ENCODE results near the gene FGR. TPM values are rescaled to one million over a fixed set of nuclear protein-coding genes. Genes with fewer than 3 reads are reported as not detected.

The FGR gene
- total and polyA plus RNA-seq, 2 experiments from 2014 or later, result not detected

GRCh38 chr1:27658951-27659496, 24.0 kb upstream of the FGR start:
- H3K36me3 ChIP-seq (ENCODE audit: low read depth), result no peaks in the 10 kb centered on the region
- no peak for TF ChIP-seq EZH2phosphoT487 (IDR thresholded peaks at IDR 0.05; ENCODE audit: insufficient read depth, low read depth)
- TF ChIP-seq EZH2 (IDR thresholded peaks at IDR 0.05; ENCODE audit: insufficient read depth, poor library complexity, severe bottlenecking), result no peak
- peak overlapping the region; percentile 86 for H3K9ac ChIP-seq
- H3K79me2 ChIP-seq (ENCODE audit: insufficient read depth), result no peaks in the 10 kb centered on the region
- H3K9me3 ChIP-seq (ENCODE audit: low read depth), result no peaks in the 10 kb centered on the region
- peak overlapping the region; percentile 83 for H3K4me2 ChIP-seq (ENCODE audit: unreplicated experiment)
- peak overlapping the region; percentile 64 for H3K4me3 ChIP-seq
- in situ Hi-C loops (cut with MboI), result no loop called here
- WGBS, 2 experiments (ENCODE audit: low coverage in 1 of 2, low lambda C conversion rate in 2 of 2, missing lambda C conversion rate in 2 of 2), result 7 to 15% methylated on average over 7 of the region's 7 CpGs
- peaks cover 19% of the 10 kb centered on the region for H3K4me1 ChIP-seq (ENCODE audit: insufficient read depth)
- H3K27ac ChIP-seq, result peak overlapping the region; percentile 99
- no peaks in the 10 kb centered on the region for H3K27me3 ChIP-seq (replicated peaks; ENCODE audit: insufficient read depth)
- H3K9me2 ChIP-seq (ENCODE audit: insufficient read depth), result no peaks in the 10 kb centered on the region
- DNase-seq, result peak; percentile 97
- peak overlapping the region; percentile 64 for H2AFZ ChIP-seq
- no peaks in the 10 kb centered on the region for H4K20me1 ChIP-seq (ENCODE audit: insufficient read depth)
- peaks cover 32% of the 10 kb centered on the region for H3F3A ChIP-seq (ENCODE audit: insufficient read depth)

- TF ChIP-seq EZH2 (IDR thresholded peaks at IDR 0.05; ENCODE audit: insufficient read depth, poor library complexity, severe bottlenecking) (no peak), EZH2phosphoT487 (IDR thresholded peaks at IDR 0.05; ENCODE audit: insufficient read depth, low read depth) (no peak)
- Histone ChIP-seq H2AFZ (0 out of 2 replicates have a peak overlapping the region, but pooled peaks have one; percentile 43), H3K4me1 (ENCODE audit: insufficient read depth) (peaks cover 23% of the 10 kb centered on the region), H3K27me3 (replicated peaks; ENCODE audit: insufficient read depth) (no peaks in the 10 kb centered on the region), H3K9me3 (ENCODE audit: low read depth) (no peaks in the 10 kb centered on the region), H3K9ac (peak overlapping the region; percentile 20; the same call in 1 of the 2 replicates), H3K79me2 (ENCODE audit: insufficient read depth) (no peaks in the 10 kb centered on the region), H3K27ac (peak overlapping the region; percentile 54), H3F3A (ENCODE audit: insufficient read depth) (peaks cover 35% of the 10 kb centered on the region), H3K9me2 (ENCODE audit: insufficient read depth) (no peaks in the 10 kb centered on the region), H3K36me3 (ENCODE audit: low read depth) (no peaks in the 10 kb centered on the region), H4K20me1 (ENCODE audit: insufficient read depth) (no peaks in the 10 kb centered on the region), H3K4me3 (no peak overlapping the region), H3K4me2 (ENCODE audit: unreplicated experiment) (no peak overlapping the region)
- WGBS, 2 experiments (ENCODE audit: low coverage in 1 of 2, low lambda C conversion rate in 2 of 2, missing lambda C conversion rate in 2 of 2), result 61 to 64% methylated on average over 7 of the region's 7 CpGs
- in situ Hi-C loops (cut with MboI), result no loop called here
- DNase-seq, result peak; percentile 95
These were observed 21.3 kb upstream of the FGR start for GRCh38 chr1:27656157-27656893.

GRCh38 chr1:27655151-27655937, 20.4 kb upstream of the FGR start:
- Histone ChIP-seq H3F3A (ENCODE audit: insufficient read depth) (peaks cover 33% of the 10 kb centered on the region), H3K4me2 (ENCODE audit: unreplicated experiment) (no peak overlapping the region), H3K27ac (peak overlapping the region; percentile 54), H3K4me1 (ENCODE audit: insufficient read depth) (peaks cover 32% of the 10 kb centered on the region), H3K9me2 (ENCODE audit: insufficient read depth) (no peaks in the 10 kb centered on the region), H4K20me1 (ENCODE audit: insufficient read depth) (no peaks in the 10 kb centered on the region), H3K36me3 (ENCODE audit: low read depth) (no peaks in the 10 kb centered on the region), H3K9ac (peak overlapping the region; percentile 5; the same call in 1 of the 2 replicates), H3K79me2 (ENCODE audit: insufficient read depth) (no peaks in the 10 kb centered on the region), H3K27me3 (replicated peaks; ENCODE audit: insufficient read depth) (no peaks in the 10 kb centered on the region), H3K9me3 (ENCODE audit: low read depth) (no peaks in the 10 kb centered on the region), H3K4me3 (no peak overlapping the region), H2AFZ (peak overlapping the region; percentile 43)
- in situ Hi-C loops (cut with MboI), result no loop called here
- DNase-seq, result peak; percentile 34
- 45 to 48% methylated on average over 11 of the region's 11 CpGs for WGBS, 2 experiments (ENCODE audit: low coverage in 1 of 2, low lambda C conversion rate in 2 of 2, missing lambda C conversion rate in 2 of 2)
- TF ChIP-seq EZH2 (IDR thresholded peaks at IDR 0.05; ENCODE audit: insufficient read depth, poor library complexity, severe bottlenecking) (no peak), EZH2phosphoT487 (IDR thresholded peaks at IDR 0.05; ENCODE audit: insufficient read depth, low read depth) (no peak)

GRCh38 chr1:27652111-27652864, 17.3 kb upstream of the FGR start:
- Histone ChIP-seq H3K4me1 (ENCODE audit: insufficient read depth) (peaks cover 23% of the 10 kb centered on the region), H4K20me1 (ENCODE audit: insufficient read depth) (no peaks in the 10 kb centered on the region), H3K27ac (no peak overlapping the region; the same call in 1 of the 2 replicates), H3K9ac (no peak overlapping the region), H2AFZ (0 out of 2 replicates have a peak overlapping the region, but pooled peaks have one; percentile 1), H3K9me2 (ENCODE audit: insufficient read depth) (no peaks in the 10 kb centered on the region), H3K27me3 (replicated peaks; ENCODE audit: insufficient read depth) (no peaks in the 10 kb centered on the region), H3F3A (ENCODE audit: insufficient read depth) (peaks cover 23% of the 10 kb centered on the region), H3K9me3 (ENCODE audit: low read depth) (no peaks in the 10 kb centered on the region), H3K79me2 (ENCODE audit: insufficient read depth) (no peaks in the 10 kb centered on the region), H3K36me3 (ENCODE audit: low read depth) (no peaks in the 10 kb centered on the region), H3K4me3 (no peak overlapping the region), H3K4me2 (ENCODE audit: unreplicated experiment) (no peak overlapping the region)
- 69 to 76% methylated on average over 5 of the region's 5 CpGs for WGBS, 2 experiments (ENCODE audit: low coverage in 1 of 2, low lambda C conversion rate in 2 of 2, missing lambda C conversion rate in 2 of 2)
- no peak for TF ChIP-seq EZH2phosphoT487 (IDR thresholded peaks at IDR 0.05; ENCODE audit: insufficient read depth, low read depth)
- TF ChIP-seq EZH2 (IDR thresholded peaks at IDR 0.05; ENCODE audit: insufficient read depth, poor library complexity, severe bottlenecking), result no peak
- peak; percentile 37 for DNase-seq
- in situ Hi-C loops (cut with MboI), result no loop called here

All from GM23248 (cell line).